Heart left ventricle (tissue), 13 donors: ENCODE results near the gene VAT1L.

Experiments used
- CTCF ChIP-seq, 12 donors: fragments of 200-600 bp; sonication (generic) in 4 of 12; IDR thresholded peaks; one replicate each; pipeline versions ENCODE4 v1.5.0 to v1.8.0; 2018 to 2022; ENCODE audit warnings: antibody characterized with exemption in 12 of 12, mild to moderate bottlenecking in 5 of 12
- POLR2A ChIP-seq, 2 donors: fragments of 450-650 bp; IDR thresholded peaks; one replicate each; pipeline ENCODE4 v1.6.1; 2017; ENCODE audit warnings: antibody characterized with exemption in 2 of 2, mild to moderate bottlenecking in 2 of 2, moderate library complexity in 2 of 2
- donor health status: ischemic (EF 13 %, LVEDD 7.1; RV severe dilation, severe dysfunction).
- donor health status: DM: no; HTN: yes; CAD: no.
- donor health status: DM: no; HTN: no; CAD: no.
- donor health status: ischemic (EF 25% LVEDD 6.9; RV normal size, moderate dysfunction).
- donor health status: ischemic (EF 25% LVEDD 5.7; RV mildly dilated, moderate dysfunction).
- donor health status: ischemic (EF 35%, LVEDD 5.7; RV mildly dilated, moderate dysfunction).
- donor health status: nonischemic (EF 11% LVEDD 7.7; RV severe dilation, severe dysfunction).
- donor health status: DM: yes; HTN: yes; CAD: no.
- donor health status: PGD.
- donor health status: ischemic (EF 29% LVEDD 5.4; RV normal size, mild dysfunction).
- donor health status: nonischemic (EF 23%, LVEDD 6.1; RV moderate dilation, normal function).

- TF ChIP-seq CTCF (IDR thresholded peaks at IDR 0.05) = no peak
- no peak for TF ChIP-seq POLR2A (IDR thresholded peaks at IDR 0.05)
Measured at GRCh38 chr16:77786186-77786847, 2.0 kb upstream of the VAT1L start.
